NB4 (cell line): ENCODE measurements around the gene SLC2A4RG.

Experiments used
- DNase-seq: peaks from one replicate; pipeline ENCODE4 v3.0.0; 2010; ENCODE audit warnings: low read depth
- H3K4me3 ChIP-seq: one replicate; pipeline ENCODE4 v1.5.1; 2011; ENCODE audit warnings: mild to moderate bottlenecking, low read depth, low read length, moderate library complexity
- CTCF ChIP-seq: IDR thresholded peaks from one replicate; pipeline ENCODE4 v1.5.1; 2012; ENCODE audit warnings: low read depth, low read length
- MAX ChIP-seq: IDR thresholded peaks from 2 replicates; pipeline ENCODE4 v1.6.1; 2011; ENCODE audit warnings: low read depth, low read length
- MYC ChIP-seq: IDR thresholded peaks from 2 replicates; pipeline ENCODE4 v1.6.1; 2011; ENCODE audit warnings: low read depth, low read length
- POLR2A ChIP-seq: IDR thresholded peaks from 2 replicates; pipeline ENCODE4 v1.6.1; 2011; ENCODE audit warnings: mild to moderate bottlenecking; ENCODE audit not compliant: insufficient read length; ENCODE audit errors: extremely low read depth

The SLC2A4RG gene

GRCh38 chr20:63701051-63701328 is 38.6 kb upstream of the SLC2A4RG start:
- no peak overlapping the region for H3K4me3 ChIP-seq
- no peak for DNase-seq
- no peak for TF ChIP-seq MAX
- no peak for TF ChIP-seq CTCF
- TF ChIP-seq MYC, result no peak
- no peak for TF ChIP-seq POLR2A

- DNase-seq, result no peak
- no peak for TF ChIP-seq POLR2A
- no peak for TF ChIP-seq CTCF
- TF ChIP-seq MYC, result no peak
- no peak for TF ChIP-seq MAX
Measured at GRCh38 chr20:63701329-63702035, 38.1 kb upstream of the SLC2A4RG start.

GRCh38 chr20:63702036-63702665 is 37.4 kb upstream of the SLC2A4RG start:
- peak; percentile 7 for DNase-seq
- TF ChIP-seq MAX, result no peak
- no peak overlapping the region for H3K4me3 ChIP-seq

More at GRCh38 chr20:63701329-63702035, 38.1 kb upstream of the SLC2A4RG start:
- H3K4me3 ChIP-seq, result no peak overlapping the region

GRCh38 chr20:63702751-63703470 is 36.7 kb upstream of the SLC2A4RG start:
- no peak for TF ChIP-seq POLR2A
- no peak for TF ChIP-seq CTCF
- no peak for TF ChIP-seq MAX
- TF ChIP-seq MYC, result no peak
- DNase-seq, result peak; percentile 9
- H3K4me3 ChIP-seq, result no peak overlapping the region

- H3K4me3 ChIP-seq, result no peak overlapping the region
- peak; percentile 7 for DNase-seq
Measured at GRCh38 chr20:63703471-63703975, 36.1 kb upstream of the SLC2A4RG start.

More at GRCh38 chr20:63703471-63703975, 36.1 kb upstream of the SLC2A4RG start:
- no peak for TF ChIP-seq MYC
- no peak for TF ChIP-seq MAX
- no peak for TF ChIP-seq POLR2A
- no peak for TF ChIP-seq CTCF
